Stimulated activated memory B cell treated with anti-CD40 and anti-IgM and Interleukin-4, amounts not matched to agents 10 μg/mL and 1 μg/mL and 100 μg/mL, for 72 hours (primary cell): ENCODE data around the gene ARHGEF39.
A peak's percentile ranks its signal among the peaks of the same experiment; 100 is the strongest.

Experiments used
- ATAC-seq: fragments of 150-1000 bp; cut with Tn5 transposase; 2 replicates; pipeline ENCODE4 v1.10.0; 2021
- H3K27ac Mint-ChIP-seq: one replicate; pipeline ENCODE4 v1.8.0; 2022; ENCODE audit warnings: mild to moderate bottlenecking, mixed read lengths
- H3K27me3 Mint-ChIP-seq: one replicate; pipeline ENCODE4 v1.8.0; 2022; ENCODE audit warnings: mixed read lengths
- H3K36me3 Mint-ChIP-seq: one replicate; pipeline ENCODE4 v1.8.0; 2022; ENCODE audit warnings: mixed read lengths
- H3K4me1 Mint-ChIP-seq: one replicate; pipeline ENCODE4 v1.8.0; 2022; ENCODE audit warnings: mixed read lengths
- H3K4me3 Mint-ChIP-seq: one replicate; pipeline ENCODE4 v1.8.0; 2022; ENCODE audit warnings: mild to moderate bottlenecking, moderate library complexity, mixed read lengths
- H3K9me3 Mint-ChIP-seq: one replicate; pipeline ENCODE4 v1.8.0; 2022; ENCODE audit warnings: mixed read lengths

Gene ARHGEF39

GRCh38 chr9:35700031-35700430, 35.0 kb upstream of the ARHGEF39 start:
- ATAC-seq: no peak
- H3K9me3 Mint-ChIP-seq: no peaks in the 10 kb centered on the region
- peaks cover 11% of the 10 kb centered on the region for H3K4me1 Mint-ChIP-seq
- H3K4me3 Mint-ChIP-seq: no peak overlapping the region
- no peaks in the 10 kb centered on the region for H3K27me3 Mint-ChIP-seq
- peaks cover 31% of the 10 kb centered on the region for H3K36me3 Mint-ChIP-seq
- H3K27ac Mint-ChIP-seq: no peak overlapping the region

GRCh38 chr9:35698231-35698630, 33.2 kb upstream of the ARHGEF39 start:
- Mint-ChIP-seq H3K27ac (no peak overlapping the region), H3K36me3 (peaks cover 18% of the 10 kb centered on the region), H3K4me1 (peaks cover 11% of the 10 kb centered on the region), H3K27me3 (no peaks in the 10 kb centered on the region), H3K4me3 (no peak overlapping the region), H3K9me3 (no peaks in the 10 kb centered on the region)
- ATAC-seq: no peak

GRCh38 chr9:35697486-35697885, 32.5 kb upstream of the ARHGEF39 start:
- Mint-ChIP-seq H3K9me3 (no peaks in the 10 kb centered on the region), H3K36me3 (peaks cover 18% of the 10 kb centered on the region), H3K4me1 (peaks cover 11% of the 10 kb centered on the region), H3K27me3 (no peaks in the 10 kb centered on the region), H3K27ac (peak overlapping the region; percentile 42), H3K4me3 (no peak overlapping the region)
- peak; percentile 42 for ATAC-seq

GRCh38 chr9:35696520-35697215, 31.7 kb upstream of the ARHGEF39 start:
- H3K9me3 Mint-ChIP-seq: no peaks in the 10 kb centered on the region
- peaks cover 18% of the 10 kb centered on the region for H3K36me3 Mint-ChIP-seq
- H3K27ac Mint-ChIP-seq: peak overlapping the region; percentile 42
- peak; percentile 87 for ATAC-seq
- no peaks in the 10 kb centered on the region for H3K27me3 Mint-ChIP-seq
- H3K4me1 Mint-ChIP-seq: peaks cover 11% of the 10 kb centered on the region
- H3K4me3 Mint-ChIP-seq: no peak overlapping the region

GRCh38 chr9:35695943-35696401, 31.0 kb upstream of the ARHGEF39 start:
- no peak overlapping the region for H3K27ac Mint-ChIP-seq
- H3K4me3 Mint-ChIP-seq: no peak overlapping the region
- peaks cover 17% of the 10 kb centered on the region for H3K4me1 Mint-ChIP-seq
- no peaks in the 10 kb centered on the region for H3K27me3 Mint-ChIP-seq
- peaks cover 18% of the 10 kb centered on the region for H3K36me3 Mint-ChIP-seq
- no peak for ATAC-seq
- no peaks in the 10 kb centered on the region for H3K9me3 Mint-ChIP-seq

GRCh38 chr9:35691757-35692301, 26.8 kb upstream of the ARHGEF39 start:
- peak overlapping the region; percentile 83 for H3K27ac Mint-ChIP-seq
- H3K9me3 Mint-ChIP-seq: no peaks in the 10 kb centered on the region
- ATAC-seq: no peak
- H3K36me3 Mint-ChIP-seq: peaks cover 6% of the 10 kb centered on the region
- H3K27me3 Mint-ChIP-seq: no peaks in the 10 kb centered on the region
- H3K4me1 Mint-ChIP-seq: peaks cover 27% of the 10 kb centered on the region
- peak overlapping the region; percentile 4 for H3K4me3 Mint-ChIP-seq

- H3K9me3 Mint-ChIP-seq: no peaks in the 10 kb centered on the region
- peak overlapping the region; percentile 95 for H3K4me3 Mint-ChIP-seq
- peaks cover 21% of the 10 kb centered on the region for H3K4me1 Mint-ChIP-seq
- peak; percentile 25 for ATAC-seq
- no peaks in the 10 kb centered on the region for H3K27me3 Mint-ChIP-seq
- peak overlapping the region; percentile 83 for H3K27ac Mint-ChIP-seq
- H3K36me3 Mint-ChIP-seq: peaks cover under 1% of the 10 kb centered on the region
Observed at GRCh38 chr9:35691334-35691650, 26.3 kb upstream of the ARHGEF39 start.

GRCh38 chr9:35690614-35691333, 25.8 kb upstream of the ARHGEF39 start:
- peaks cover 20% of the 10 kb centered on the region for H3K4me1 Mint-ChIP-seq
- peak overlapping the region; percentile 95 for H3K4me3 Mint-ChIP-seq
- H3K36me3 Mint-ChIP-seq: no peaks in the 10 kb centered on the region
- ATAC-seq: peak; percentile 27
- H3K27me3 Mint-ChIP-seq: no peaks in the 10 kb centered on the region
- H3K9me3 Mint-ChIP-seq: no peaks in the 10 kb centered on the region
- H3K27ac Mint-ChIP-seq: peak overlapping the region; percentile 83

- Mint-ChIP-seq H3K4me3 (peak overlapping the region; percentile 75), H3K27ac (peak overlapping the region; percentile 83), H3K9me3 (no peaks in the 10 kb centered on the region), H3K4me1 (peaks cover 20% of the 10 kb centered on the region), H3K36me3 (no peaks in the 10 kb centered on the region), H3K27me3 (no peaks in the 10 kb centered on the region)
- no peak for ATAC-seq
Observed at GRCh38 chr9:35690294-35690613, 25.3 kb upstream of the ARHGEF39 start.

GRCh38 chr9:35689542-35690293, 24.7 kb upstream of the ARHGEF39 start, which contains the start of gene TPM2:
Gene TPM2, minus strand, starts transcription at chr9:35689925. Its CDS starts 108 bp downstream, at chr9:35689817.
- ATAC-seq: peak; percentile 61
- Mint-ChIP-seq H3K36me3 (no peaks in the 10 kb centered on the region), H3K4me1 (peaks cover 20% of the 10 kb centered on the region), H3K27ac (peak within 1 kb of the TSS; percentile 83), H3K9me3 (no peaks in the 10 kb centered on the region), H3K27me3 (no peaks in the 10 kb centered on the region), H3K4me3 (peak within 1 kb of the TSS; percentile 95)

GRCh38 chr9:35688558-35689541, 23.9 kb upstream of the ARHGEF39 start:
- Mint-ChIP-seq H3K4me3 (peak overlapping the region; percentile 26), H3K4me1 (peaks cover 20% of the 10 kb centered on the region), H3K9me3 (no peaks in the 10 kb centered on the region), H3K27me3 (no peaks in the 10 kb centered on the region), H3K27ac (peak overlapping the region; percentile 3), H3K36me3 (no peaks in the 10 kb centered on the region)
- no peak for ATAC-seq

GRCh38 chr9:35687972-35688557, 23.1 kb upstream of the ARHGEF39 start:
- no peak for ATAC-seq
- Mint-ChIP-seq H3K9me3 (no peaks in the 10 kb centered on the region), H3K4me1 (peaks cover 20% of the 10 kb centered on the region), H3K4me3 (no peak overlapping the region), H3K27me3 (no peaks in the 10 kb centered on the region), H3K36me3 (no peaks in the 10 kb centered on the region), H3K27ac (no peak overlapping the region)

- no peak for ATAC-seq
- H3K27me3 Mint-ChIP-seq: no peaks in the 10 kb centered on the region
- H3K4me1 Mint-ChIP-seq: peaks cover 20% of the 10 kb centered on the region
- no peaks in the 10 kb centered on the region for H3K36me3 Mint-ChIP-seq
- no peaks in the 10 kb centered on the region for H3K9me3 Mint-ChIP-seq
- no peak overlapping the region for H3K27ac Mint-ChIP-seq
- H3K4me3 Mint-ChIP-seq: no peak overlapping the region
Observed at GRCh38 chr9:35687306-35687705, 22.3 kb upstream of the ARHGEF39 start.
